Neural progenitor cell (in vitro differentiated cells): ENCODE data around the gene SLC25A1. TPM values are rescaled to one million over a fixed set of nuclear protein-coding genes. Genes with fewer than 3 reads are reported as not detected.

Experiments used
- DNase-seq: peaks from one replicate; pipeline ENCODE4 v3.0.0-alpha.2; 2016; ENCODE audit warnings: low spot score
- H2AFZ ChIP-seq: fragments of 200-600 bp; sonication (generic); replicated peaks from 2 replicates; pipeline ENCODE4 v1.6.1; 2016; ENCODE audit warnings: antibody characterized with exemption
- H3F3A ChIP-seq: fragments of 200-600 bp; sonication (generic); 2 replicates; pipeline ENCODE4 v1.6.1; 2016; ENCODE audit warnings: antibody characterized with exemption, low read depth
- H3K27ac ChIP-seq: fragments of 200-600 bp; sonication (generic); 2 replicates; pipeline ENCODE4 v1.5.1; 2016; ENCODE audit warnings: mild to moderate bottlenecking
- H3K27me3 ChIP-seq: fragments of 200-600 bp; sonication (generic); 2 replicates; pipeline ENCODE4 v1.6.1; 2016; ENCODE audit warnings: mild to moderate bottlenecking, moderate library complexity
- H3K36me3 ChIP-seq: fragments of 200-600 bp; sonication (generic); 2 replicates; pipeline ENCODE4 v1.5.1; 2016
- H3K4me1 ChIP-seq: fragments of 200-600 bp; sonication (generic); 2 replicates; pipeline ENCODE4 v1.6.1; 2016; ENCODE audit warnings: mixed run types
- H3K4me2 ChIP-seq: fragments of 200-600 bp; sonication (generic); 2 replicates; pipeline ENCODE4 v1.6.1; 2016
- H3K4me3 ChIP-seq: fragments of 200-600 bp; sonication (generic); 2 replicates; pipeline ENCODE4 v1.5.1; 2016
- H3K79me2 ChIP-seq: fragments of 200-600 bp; sonication (generic); 2 replicates; pipeline ENCODE4 v1.6.1; 2016; ENCODE audit warnings: low read depth
- H3K9ac ChIP-seq: fragments of 200-600 bp; sonication (generic); 2 replicates; pipeline ENCODE4 v1.6.1; 2016
- H3K9me3 ChIP-seq: fragments of 200-600 bp; sonication (generic); 2 replicates; pipeline ENCODE4 v1.5.1; 2016; ENCODE audit warnings: low read depth
- H4K20me1 ChIP-seq: fragments of 200-600 bp; sonication (generic); 2 replicates; pipeline ENCODE4 v1.6.1; 2016; ENCODE audit warnings: low read depth
- H3K27ac Mint-ChIP-seq: 3 replicates; pipeline ENCODE4 v1.8.0; 2021; ENCODE audit warnings: mixed read lengths
- H3K27me3 Mint-ChIP-seq: 2 replicates; pipeline ENCODE4 v1.8.0; 2022; ENCODE audit warnings: low read depth, mild to moderate bottlenecking, inconsistent platforms, moderate library complexity, mixed read lengths; ENCODE audit not compliant: insufficient read depth
- H3K36me3 Mint-ChIP-seq: 3 replicates; pipeline ENCODE4 v1.8.0; 2021; ENCODE audit warnings: mixed read lengths
- H3K4me1 Mint-ChIP-seq: 3 replicates; pipeline ENCODE4 v1.8.0; 2021; ENCODE audit warnings: mixed read lengths
- H3K4me3 Mint-ChIP-seq: 3 replicates; pipeline ENCODE4 v1.8.0; 2021; ENCODE audit warnings: mild to moderate bottlenecking, moderate library complexity, mixed read lengths
- H3K9me3 Mint-ChIP-seq: 3 replicates; pipeline ENCODE4 v1.8.0; 2020; ENCODE audit warnings: mixed read lengths
- EZH2 ChIP-seq: fragments of 200-600 bp; sonication (generic); IDR thresholded peaks from 2 replicates; pipeline ENCODE4 v1.6.1; 2017; ENCODE audit warnings: antibody characterized with exemption, mild to moderate bottlenecking, moderate library complexity
- EZH2phosphoT487 ChIP-seq: fragments of 200-600 bp; sonication (generic); IDR thresholded peaks from 2 replicates; pipeline ENCODE4 v1.6.1; 2017; ENCODE audit warnings: antibody characterized with exemption
- total RNA-seq: library from RNA; depleted of rRNA; stranded (reverse); fragments of >200 nt; gene quantifications from 2 replicates; pipeline ENCODE4 v1.2.3, GENCODE V29; 2015; ENCODE audit warnings: low replicate concordance
- TF ChIP-seq, protein P1 (sequence below): fragments of 200-600 bp; sonication (generic); IDR thresholded peaks from 2 replicates; pipeline ENCODE4 v1.5.1; 2017; ENCODE audit warnings: antibody characterized with exemption, mild to moderate bottlenecking

The SLC25A1 gene
- total RNA-seq, 1 donor from 2014 or later, result 28.6 TPM

DNA sequence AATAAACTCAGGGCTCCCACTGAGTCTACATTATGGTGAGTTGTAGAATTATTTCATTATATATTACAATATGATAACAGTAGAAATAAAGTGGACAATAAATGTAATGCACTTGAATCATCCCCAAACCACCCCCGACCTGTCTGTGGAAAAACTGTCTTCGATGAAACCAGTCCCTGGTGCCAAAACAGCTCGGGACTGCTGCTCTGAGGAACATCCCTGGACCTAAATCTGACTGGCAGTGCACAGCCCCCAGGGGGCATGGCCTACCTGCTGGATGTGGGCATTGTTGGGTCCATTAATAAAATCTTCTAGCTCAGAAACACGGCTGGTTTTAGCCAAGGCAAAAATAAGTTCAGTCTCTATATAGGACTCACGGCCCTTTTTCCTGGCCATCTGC, 29.3 kb upstream of the SLC25A1 start:
- Mint-ChIP-seq H3K9me3 (no peaks in the 10 kb centered on the region), H3K27me3 (peaks cover 4% of the 10 kb centered on the region), H3K4me3 (no peak overlapping the region), H3K4me1 (peaks cover 2% of the 10 kb centered on the region), H3K36me3 (no peaks in the 10 kb centered on the region), H3K27ac (no peak overlapping the region)
- no peak for DNase-seq
- H2AFZ ChIP-seq, result no peak overlapping the region
- no peaks in the 10 kb centered on the region for H3K27me3 ChIP-seq
- no peaks in the 10 kb centered on the region for H3K4me1 ChIP-seq
- no peak overlapping the region for H3K4me3 ChIP-seq
- no peaks in the 10 kb centered on the region for H3K9me3 ChIP-seq
- no peak overlapping the region for H3K27ac ChIP-seq
- H3K36me3 ChIP-seq, result no peaks in the 10 kb centered on the region
- no peaks in the 10 kb centered on the region for H3K79me2 ChIP-seq
- H3F3A ChIP-seq, result no peaks in the 10 kb centered on the region
- H3K9ac ChIP-seq, result no peak overlapping the region
- H3K4me2 ChIP-seq, result no peak overlapping the region
- H4K20me1 ChIP-seq, result no peaks in the 10 kb centered on the region
- TF ChIP-seq EZH2phosphoT487 (no peak), EZH2 (no peak)
- TF ChIP-seq, protein P1, sequence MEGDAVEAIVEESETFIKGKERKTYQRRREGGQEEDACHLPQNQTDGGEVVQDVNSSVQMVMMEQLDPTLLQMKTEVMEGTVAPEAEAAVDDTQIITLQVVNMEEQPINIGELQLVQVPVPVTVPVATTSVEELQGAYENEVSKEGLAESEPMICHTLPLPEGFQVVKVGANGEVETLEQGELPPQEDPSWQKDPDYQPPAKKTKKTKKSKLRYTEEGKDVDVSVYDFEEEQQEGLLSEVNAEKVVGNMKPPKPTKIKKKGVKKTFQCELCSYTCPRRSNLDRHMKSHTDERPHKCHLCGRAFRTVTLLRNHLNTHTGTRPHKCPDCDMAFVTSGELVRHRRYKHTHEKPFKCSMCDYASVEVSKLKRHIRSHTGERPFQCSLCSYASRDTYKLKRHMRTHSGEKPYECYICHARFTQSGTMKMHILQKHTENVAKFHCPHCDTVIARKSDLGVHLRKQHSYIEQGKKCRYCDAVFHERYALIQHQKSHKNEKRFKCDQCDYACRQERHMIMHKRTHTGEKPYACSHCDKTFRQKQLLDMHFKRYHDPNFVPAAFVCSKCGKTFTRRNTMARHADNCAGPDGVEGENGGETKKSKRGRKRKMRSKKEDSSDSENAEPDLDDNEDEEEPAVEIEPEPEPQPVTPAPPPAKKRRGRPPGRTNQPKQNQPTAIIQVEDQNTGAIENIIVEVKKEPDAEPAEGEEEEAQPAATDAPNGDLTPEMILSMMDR, result no peak

DNA sequence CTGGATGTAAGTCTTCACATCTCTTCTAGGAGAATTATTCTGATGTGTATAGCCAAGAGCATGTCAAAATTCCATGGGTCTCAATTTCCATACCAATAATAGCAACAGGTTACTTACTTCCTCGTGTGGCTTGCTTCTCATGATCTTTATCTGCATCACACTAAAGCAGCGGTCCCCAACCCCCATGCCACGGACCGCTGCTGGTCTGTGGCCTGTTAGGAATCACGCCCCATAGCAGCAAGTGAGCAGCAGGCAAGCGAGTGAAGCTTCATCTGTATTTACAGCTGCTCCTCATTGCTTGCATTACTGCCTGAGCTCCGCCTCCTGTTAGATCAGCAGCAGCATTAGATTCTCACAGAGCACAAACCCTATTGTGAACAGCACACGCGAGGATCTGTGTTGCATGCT, 28.9 kb upstream of the SLC25A1 start:
- H3K4me1 Mint-ChIP-seq, result peaks cover 5% of the 10 kb centered on the region
- Histone ChIP-seq H3K36me3 (no peaks in the 10 kb centered on the region), H3K9ac (no peak overlapping the region), H3K27me3 (no peaks in the 10 kb centered on the region), H3F3A (no peaks in the 10 kb centered on the region), H2AFZ (no peak overlapping the region), H3K9me3 (no peaks in the 10 kb centered on the region), H3K4me1 (no peaks in the 10 kb centered on the region), H3K79me2 (no peaks in the 10 kb centered on the region), H3K4me2 (no peak overlapping the region), H4K20me1 (no peaks in the 10 kb centered on the region), H3K27ac (no peak overlapping the region), H3K4me3 (no peak overlapping the region)
- no peak for TF ChIP-seq EZH2
- TF ChIP-seq, protein P1, result no peak
- TF ChIP-seq EZH2phosphoT487, result no peak
- no peak overlapping the region for H3K4me3 Mint-ChIP-seq
- H3K36me3 Mint-ChIP-seq, result peaks cover 2% of the 10 kb centered on the region
- H3K9me3 Mint-ChIP-seq, result no peaks in the 10 kb centered on the region
- no peak for DNase-seq
- peaks cover 4% of the 10 kb centered on the region for H3K27me3 Mint-ChIP-seq
- no peak overlapping the region for H3K27ac Mint-ChIP-seq

DNA sequence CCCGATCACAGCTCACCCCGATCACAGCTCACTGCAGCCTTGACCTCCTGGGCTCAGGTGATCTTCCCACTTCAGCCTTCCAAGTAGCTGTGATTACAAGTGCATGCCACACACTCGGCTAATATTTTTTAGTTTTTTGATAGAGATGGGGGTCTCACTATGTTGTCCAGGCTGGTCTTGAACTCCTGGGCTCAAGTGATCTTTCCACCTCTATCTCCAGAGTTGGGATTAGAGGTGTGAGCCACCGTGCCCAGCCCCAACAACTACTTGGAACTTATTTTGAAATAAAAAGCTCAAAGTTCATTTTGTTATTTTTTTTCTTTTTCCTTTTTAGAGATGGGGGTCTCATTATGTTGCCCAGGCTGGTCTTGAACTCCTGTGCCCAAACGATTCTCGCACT, 27.8 kb upstream of the SLC25A1 start:
- Histone ChIP-seq H4K20me1 (no peaks in the 10 kb centered on the region), H3K4me1 (no peaks in the 10 kb centered on the region), H3K9me3 (no peaks in the 10 kb centered on the region), H2AFZ (no peak overlapping the region), H3F3A (no peaks in the 10 kb centered on the region), H3K4me3 (no peak overlapping the region), H3K36me3 (no peaks in the 10 kb centered on the region), H3K27ac (no peak overlapping the region), H3K4me2 (no peak overlapping the region), H3K9ac (no peak overlapping the region), H3K79me2 (no peaks in the 10 kb centered on the region), H3K27me3 (no peaks in the 10 kb centered on the region)
- no peak for DNase-seq
- peaks cover 5% of the 10 kb centered on the region for H3K4me1 Mint-ChIP-seq
- TF ChIP-seq, protein P1, result no peak
- TF ChIP-seq EZH2 (no peak), EZH2phosphoT487 (no peak)
- H3K4me3 Mint-ChIP-seq, result no peak overlapping the region
- H3K36me3 Mint-ChIP-seq, result peaks cover 2% of the 10 kb centered on the region
- peaks cover 4% of the 10 kb centered on the region for H3K27me3 Mint-ChIP-seq
- H3K9me3 Mint-ChIP-seq, result no peaks in the 10 kb centered on the region
- no peak overlapping the region for H3K27ac Mint-ChIP-seq
